Dermis blood vessel endothelial cell (primary cell): ENCODE results near the gene NPPC. TPM values are rescaled to one million over a fixed set of nuclear protein-coding genes. Genes with fewer than 3 reads are reported as not detected.

Experiments used
- DNase-seq: peaks from one replicate; pipeline ENCODE4 v3.0.0; 2010
- total RNA-seq: library from RNA; depleted of rRNA; stranded (reverse); fragments of >200 nt; gene quantifications from 2 replicates; pipeline ENCODE4 v1.2.3, GENCODE V29; 2014

NPPC gene
- total RNA-seq, 1 donor from 2014 or later = 0.17 TPM

DNA sequence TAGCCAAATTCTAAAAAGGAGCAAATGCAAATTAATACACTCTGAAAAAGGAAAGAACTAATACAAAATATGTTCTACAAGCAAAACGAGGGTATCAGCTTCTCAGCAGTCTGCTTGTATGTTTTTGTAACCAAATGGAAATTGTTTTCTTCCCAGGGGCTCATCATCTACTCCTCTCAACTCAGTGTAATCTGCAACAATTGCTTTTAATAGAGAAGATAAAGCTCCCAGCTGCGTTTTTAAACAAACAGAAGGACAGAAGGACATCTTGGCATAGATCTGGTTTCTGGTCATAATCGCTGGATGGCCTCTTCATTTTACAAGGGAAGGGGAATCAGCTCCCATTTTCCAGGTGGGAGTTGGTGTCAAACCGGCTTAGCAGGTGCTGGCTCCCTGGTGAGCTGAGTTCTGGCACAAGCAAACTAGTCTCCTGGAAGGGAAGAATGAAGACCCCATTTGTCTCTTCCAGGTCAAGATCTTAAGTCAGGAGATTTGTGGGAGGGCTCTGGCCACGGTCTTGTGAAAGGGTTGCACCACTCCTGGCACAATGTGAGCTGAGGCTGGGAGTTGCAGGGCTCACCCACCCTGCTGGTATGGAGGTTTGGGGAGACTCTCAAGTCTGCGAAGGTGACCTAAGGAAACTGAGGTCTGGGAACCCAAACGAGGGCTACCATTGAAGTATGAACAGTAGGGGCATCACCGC, 41.6 kb downstream of the NPPC start:
- DNase-seq = no peak

DNA sequence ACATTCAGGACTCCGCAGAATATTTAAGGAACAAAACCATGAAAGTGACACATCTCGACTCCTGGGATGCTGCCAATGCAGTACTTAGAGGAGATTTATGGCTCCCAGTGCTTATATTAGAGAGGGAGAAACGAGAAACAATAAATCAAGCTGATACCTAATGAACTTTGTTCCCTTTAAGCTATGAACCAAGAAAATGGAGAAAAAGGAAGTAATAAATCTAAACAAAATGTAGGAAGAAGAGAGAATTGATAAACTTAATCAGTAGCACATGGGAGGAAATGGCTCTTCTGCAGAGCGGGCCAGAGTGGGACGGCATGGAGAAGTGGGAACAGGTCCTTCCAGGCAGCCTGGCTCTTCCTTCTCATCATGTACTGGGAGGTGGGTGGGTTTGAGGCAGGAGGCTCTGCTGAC, 42.7 kb downstream of the NPPC start:
- no peak for DNase-seq

DNA sequence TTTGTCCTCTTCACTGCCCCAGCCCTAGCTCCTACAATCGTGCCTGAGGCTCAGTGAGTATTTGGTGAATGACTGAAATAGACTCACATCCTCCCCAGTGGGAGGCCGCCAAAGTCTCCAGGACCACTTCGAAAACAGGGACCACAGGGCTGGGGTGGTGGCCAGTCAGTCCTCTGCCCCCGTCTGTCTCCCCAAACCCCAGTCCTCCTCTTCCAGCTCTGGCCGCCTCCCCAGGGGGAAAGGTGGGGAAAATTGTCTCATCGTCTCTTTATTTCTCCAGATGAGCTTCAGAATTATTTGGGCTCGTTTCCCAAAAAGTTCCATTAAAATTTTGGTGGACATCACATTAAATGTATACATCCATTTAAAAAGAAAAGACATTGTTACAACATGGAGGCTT, 43.5 kb downstream of the NPPC start:
- no peak for DNase-seq

DNA sequence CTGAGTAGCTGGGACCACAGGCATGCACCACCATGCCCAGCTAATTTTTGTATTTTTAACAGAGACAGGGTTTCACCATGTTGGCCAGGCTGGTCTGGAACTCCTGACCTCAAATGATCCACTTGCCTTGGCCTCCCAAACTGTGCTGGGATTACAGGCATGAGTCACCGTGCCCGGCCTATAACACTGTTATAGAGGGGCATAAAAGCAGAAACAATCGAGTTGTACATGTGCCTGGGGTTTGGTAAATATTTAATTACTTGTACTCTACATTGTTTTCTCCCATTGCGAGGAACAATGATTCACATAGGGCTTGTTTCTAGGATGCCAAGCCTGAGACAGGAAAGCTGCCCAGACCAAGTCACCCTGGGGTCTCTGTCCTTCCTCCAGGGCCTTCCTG, 45.8 kb downstream of the NPPC start:
- peak; percentile 19 for DNase-seq

DNA sequence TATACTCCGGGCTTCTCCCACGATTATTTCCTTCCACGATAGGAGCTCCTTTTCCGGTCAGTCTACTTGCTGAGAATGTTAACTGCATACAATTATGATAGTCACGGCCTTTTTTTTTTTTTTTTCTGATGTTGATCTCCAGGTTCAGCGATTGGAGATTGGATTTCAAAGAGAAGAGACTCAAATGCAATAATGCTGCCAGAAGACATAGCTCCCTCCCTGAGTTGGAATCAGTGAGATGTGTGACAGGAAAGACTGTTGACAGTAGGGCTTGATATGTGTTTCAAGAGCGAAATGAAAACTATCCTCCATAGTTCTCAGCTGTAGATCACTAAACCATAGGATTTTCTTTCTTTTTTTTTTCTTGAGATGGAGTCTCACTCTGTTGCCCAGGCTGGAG, 47.0 kb downstream of the NPPC start:
- no peak for DNase-seq

DNA sequence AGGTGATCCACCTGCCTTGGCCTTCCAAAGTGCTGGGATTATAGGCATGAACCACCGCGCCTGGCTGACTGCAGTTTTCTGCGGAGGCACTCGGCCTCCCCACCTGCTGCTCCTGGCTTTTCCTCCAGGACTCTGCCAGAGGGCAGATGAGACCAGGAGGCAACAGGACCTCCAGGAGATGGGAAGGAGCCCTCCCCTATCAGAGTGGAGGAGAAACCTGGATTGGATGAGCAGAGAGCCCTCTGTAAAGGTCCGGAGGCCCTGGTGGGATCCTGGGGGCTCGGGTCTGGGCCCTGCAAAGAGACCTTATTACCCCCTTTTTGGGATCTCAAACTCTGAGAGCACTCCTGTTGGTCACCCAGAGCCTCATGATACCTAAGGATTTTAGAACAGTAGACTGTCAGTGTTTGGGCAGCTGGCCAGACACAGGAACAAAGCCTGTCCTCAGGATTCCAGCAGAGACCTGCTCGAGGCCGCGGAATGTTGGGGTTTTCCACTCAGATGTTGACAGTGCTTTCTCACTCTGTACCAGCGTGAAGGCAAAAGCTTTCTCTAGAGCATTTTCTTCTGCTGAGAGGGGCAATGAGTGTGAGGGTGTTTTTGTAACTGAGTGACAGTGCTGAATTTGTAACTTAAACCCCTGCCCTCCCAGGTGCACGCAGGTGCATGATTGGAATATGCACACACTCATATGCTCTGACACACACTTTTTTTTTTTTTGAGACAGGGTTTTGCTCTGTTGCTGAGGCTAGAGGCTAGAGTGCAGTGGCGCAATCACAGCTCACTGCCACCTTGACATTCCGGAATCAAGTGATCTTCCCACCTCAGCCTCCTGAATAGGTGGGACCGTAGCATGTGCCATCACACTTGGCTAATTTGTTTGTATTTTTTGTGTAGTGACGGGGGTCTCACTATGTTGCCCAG, 48.4 kb downstream of the NPPC start:
- DNase-seq = no peak

DNA sequence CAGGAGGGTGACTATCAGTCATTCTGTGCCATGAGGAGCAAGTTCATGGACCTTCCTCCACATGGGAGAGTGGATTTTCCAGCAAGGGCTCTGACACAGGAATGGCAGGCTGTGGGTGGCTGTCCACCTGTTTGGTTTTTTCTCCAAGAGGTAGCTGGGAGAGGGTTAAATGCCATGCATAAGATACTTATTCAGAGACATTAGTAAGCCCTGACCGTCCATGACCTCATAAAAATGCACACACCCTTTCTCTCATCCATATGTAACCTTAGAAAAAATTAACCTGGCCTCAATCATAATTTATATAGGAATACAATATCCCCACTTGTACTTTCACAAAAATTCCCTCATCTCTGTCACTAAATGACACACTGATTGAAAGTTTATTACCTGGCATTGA, 51.3 kb downstream of the NPPC start:
- no peak for DNase-seq

Other genes with a start within 250 kb of the NPPC start
- 1,131 and 1,294 TPM in 2 replicates for gene PTMA, start 217.9 kb downstream of the NPPC start, total RNA-seq
- 22.7 and 29.8 TPM in 2 replicates for gene PDE6D, start 145.1 kb downstream of the NPPC start, total RNA-seq
- 16.7 and 18.6 TPM in 2 replicates for gene COPS7B, start 140.0 kb downstream of the NPPC start, total RNA-seq
- 19.6 and 23.7 TPM in 2 replicates for gene DIS3L2, start 35.3 kb upstream of the NPPC start, total RNA-seq